HG03108 (cell line): ENCODE measurements around the gene TEPSIN.

Source experiments
- ATAC-seq: cut with Tn5 transposase; IDR thresholded peaks from one replicate; pipeline ENCODE4 v1.9.1; 2021; ENCODE audit warnings: moderate library complexity; ENCODE audit not compliant: unreplicated experiment

Gene TEPSIN

GRCh38 chr17:81251094-81251708 lies 12.3 kb upstream of the TEPSIN start:
- no peak for ATAC-seq

GRCh38 chr17:81250286-81251093 lies 11.6 kb upstream of the TEPSIN start:
- no peak for ATAC-seq

GRCh38 chr17:81249223-81250040 lies 10.6 kb upstream of the TEPSIN start:
- no peak for ATAC-seq

- no peak for ATAC-seq
These were observed 9.8 kb upstream of the TEPSIN start for GRCh38 chr17:81248649-81249048.

- ATAC-seq, result no peak
These were observed 8.6 kb upstream of the TEPSIN start for GRCh38 chr17:81247339-81247990.

GRCh38 chr17:81246679-81247338 lies 8.0 kb upstream of the TEPSIN start:
- no peak for ATAC-seq

GRCh38 chr17:81246343-81246670 lies 7.5 kb upstream of the TEPSIN start:
- ATAC-seq, result no peak

GRCh38 chr17:81245665-81246342 lies 6.9 kb upstream of the TEPSIN start:
- ATAC-seq, result no peak

GRCh38 chr17:81245024-81245664 lies 6.3 kb upstream of the TEPSIN start:
- ATAC-seq, result no peak

- ATAC-seq, result no peak
These were observed 5.6 kb upstream of the TEPSIN start for GRCh38 chr17:81244358-81245023.

GRCh38 chr17:81243333-81243664 lies 4.4 kb upstream of the TEPSIN start:
- no peak for ATAC-seq

- no peak for ATAC-seq
These were observed 3.8 kb upstream of the TEPSIN start for GRCh38 chr17:81242421-81243332.

GRCh38 chr17:81241648-81242420 lies 3.0 kb upstream of the TEPSIN start:
- no peak for ATAC-seq

- ATAC-seq, result no peak
These were observed 2.3 kb upstream of the TEPSIN start for GRCh38 chr17:81241203-81241602.

GRCh38 chr17:81240761-81241160 lies 1.9 kb upstream of the TEPSIN start:
- no peak for ATAC-seq

GRCh38 chr17:81239714-81240555 lies 1.1 kb upstream of the TEPSIN start:
- no peak for ATAC-seq

GRCh38 chr17:81238490-81238814 lies 403 bp downstream of the TEPSIN start:
- ATAC-seq, result no peak
